Smooth muscle cell (in vitro differentiated cells): ENCODE data around the gene SETD3. TPM values are rescaled to one million over a fixed set of nuclear protein-coding genes. Genes with fewer than 3 reads are reported as not detected.

Experiments used
- DNase-seq: peaks from one replicate; lab custom pipeline; 2025; ENCODE audit not compliant: unreplicated experiment; lab: John Stamatoyannopoulos, UW
- H2AFZ ChIP-seq: fragments of 200-600 bp; sonication (generic); 2 replicates; pipeline ENCODE4 v1.6.0; 2016; ENCODE audit warnings: antibody characterized with exemption, low read depth, mild to moderate bottlenecking
- H3F3A ChIP-seq: fragments of 200-600 bp; sonication (generic); 2 replicates; pipeline ENCODE4 v1.6.0; 2017; ENCODE audit warnings: antibody characterized with exemption, low read depth
- H3K27ac ChIP-seq: fragments of 200-600 bp; sonication (generic); 2 replicates; pipeline ENCODE4 v1.5.1; 2016; ENCODE audit warnings: low read depth, mild to moderate bottlenecking
- H3K27me3 ChIP-seq: fragments of 200-600 bp; sonication (generic); 2 replicates; pipeline ENCODE4 v1.6.1; 2016; ENCODE audit warnings: low read depth, mild to moderate bottlenecking
- H3K36me3 ChIP-seq: fragments of 200-600 bp; sonication (generic); 2 replicates; pipeline ENCODE4 v1.5.1; 2016; ENCODE audit warnings: low read depth
- H3K4me1 ChIP-seq: fragments of 200-600 bp; sonication (generic); 2 replicates; pipeline ENCODE4 v1.5.1; 2016; ENCODE audit warnings: low read depth
- H3K4me2 ChIP-seq: fragments of 200-600 bp; sonication (generic); 2 replicates; pipeline ENCODE4 v1.6.0; 2016; ENCODE audit warnings: mild to moderate bottlenecking
- H3K4me3 ChIP-seq: fragments of 200-600 bp; sonication (generic); 2 replicates; pipeline ENCODE4 v1.5.1; 2016; ENCODE audit warnings: mild to moderate bottlenecking
- H3K79me2 ChIP-seq: fragments of 200-600 bp; sonication (generic); 2 replicates; pipeline ENCODE4 v1.6.0; 2016; ENCODE audit warnings: low read depth, mild to moderate bottlenecking
- H3K9ac ChIP-seq: fragments of 200-600 bp; sonication (generic); 2 replicates; pipeline ENCODE4 v1.6.0; 2016; ENCODE audit warnings: low read depth
- H3K9me3 ChIP-seq: fragments of 200-600 bp; sonication (generic); replicated peaks from 2 replicates; pipeline ENCODE4 v1.5.1; 2016; ENCODE audit warnings: low read depth
- H4K20me1 ChIP-seq: fragments of 200-600 bp; sonication (generic); 2 replicates; pipeline ENCODE4 v1.6.0; 2016; ENCODE audit warnings: low read depth
- WGBS: methylation state at CpG from one replicate; pipeline ENCODE4 v1.1.7; 2016; ENCODE audit warnings: low lambda C conversion rate; 5-methylcytosine and 5-hydroxymethylcytosine counted together
- polyA plus RNA-seq: library from polyadenylated mRNA; unstranded; fragments of >200 nt; fragmentation: Nextera tagmentation; extraction: Ambion mirVana; gene quantifications from 2 replicates; pipeline ENCODE4 v1.2.1, GENCODE V29; 2016
- total RNA-seq: library from RNA; depleted of rRNA; stranded (reverse); fragments of >200 nt; gene quantifications from 2 replicates; pipeline ENCODE4 v1.2.3, GENCODE V29; 2014
- TF ChIP-seq, protein P1 (sequence below): fragments of 200-600 bp; sonication (generic); IDR thresholded peaks from 2 replicates; pipeline ENCODE4 v1.5.1; 2017; ENCODE audit warnings: borderline replicate concordance, mild to moderate bottlenecking, antibody characterized with exemption; ENCODE audit not compliant: insufficient read depth, poor library complexity, severe bottlenecking

Gene SETD3
- total and polyA plus RNA-seq, 2 experiments from 2014 or later, result 49.2 to 74.9 TPM

DNA sequence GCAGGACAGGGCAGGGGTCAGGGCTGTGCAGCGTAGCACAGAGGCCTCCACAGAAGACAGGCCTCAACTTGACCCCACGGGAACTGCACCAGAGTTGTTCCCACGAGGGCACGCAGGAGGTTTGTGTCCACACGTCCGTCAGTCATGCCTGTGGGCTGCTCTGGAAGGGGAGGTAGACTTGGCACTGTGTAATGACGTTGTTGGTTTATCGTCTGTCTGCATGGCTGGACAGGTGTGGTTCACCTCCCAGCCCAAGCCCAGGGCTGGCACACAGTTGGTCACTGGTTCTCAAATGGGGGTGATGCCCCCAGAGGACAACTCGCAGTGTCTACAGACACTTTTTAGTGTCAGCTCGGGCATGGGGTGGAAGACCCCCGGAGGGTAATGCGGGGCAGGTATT lies 46.4 kb upstream of the SETD3 start:
- Histone ChIP-seq H3K4me1 (peaks cover 46% of the 10 kb centered on the region), H3K9me3 (no peaks in the 10 kb centered on the region), H3K79me2 (no peaks in the 10 kb centered on the region), H2AFZ (no peak overlapping the region), H3K27ac (no peak overlapping the region), H3K4me2 (no peak overlapping the region), H4K20me1 (no peaks in the 10 kb centered on the region), H3K36me3 (no peaks in the 10 kb centered on the region), H3K27me3 (no peaks in the 10 kb centered on the region), H3F3A (peaks cover 5% of the 10 kb centered on the region), H3K4me3 (no peak overlapping the region), H3K9ac (no peak overlapping the region)
- 91% methylated on average over 12 of the region's 12 CpGs for WGBS
- TF ChIP-seq, protein P1, sequence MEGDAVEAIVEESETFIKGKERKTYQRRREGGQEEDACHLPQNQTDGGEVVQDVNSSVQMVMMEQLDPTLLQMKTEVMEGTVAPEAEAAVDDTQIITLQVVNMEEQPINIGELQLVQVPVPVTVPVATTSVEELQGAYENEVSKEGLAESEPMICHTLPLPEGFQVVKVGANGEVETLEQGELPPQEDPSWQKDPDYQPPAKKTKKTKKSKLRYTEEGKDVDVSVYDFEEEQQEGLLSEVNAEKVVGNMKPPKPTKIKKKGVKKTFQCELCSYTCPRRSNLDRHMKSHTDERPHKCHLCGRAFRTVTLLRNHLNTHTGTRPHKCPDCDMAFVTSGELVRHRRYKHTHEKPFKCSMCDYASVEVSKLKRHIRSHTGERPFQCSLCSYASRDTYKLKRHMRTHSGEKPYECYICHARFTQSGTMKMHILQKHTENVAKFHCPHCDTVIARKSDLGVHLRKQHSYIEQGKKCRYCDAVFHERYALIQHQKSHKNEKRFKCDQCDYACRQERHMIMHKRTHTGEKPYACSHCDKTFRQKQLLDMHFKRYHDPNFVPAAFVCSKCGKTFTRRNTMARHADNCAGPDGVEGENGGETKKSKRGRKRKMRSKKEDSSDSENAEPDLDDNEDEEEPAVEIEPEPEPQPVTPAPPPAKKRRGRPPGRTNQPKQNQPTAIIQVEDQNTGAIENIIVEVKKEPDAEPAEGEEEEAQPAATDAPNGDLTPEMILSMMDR, result no peak
- DNase-seq, result no peak

GRCh38 chr14:99525699-99526080 lies 45.0 kb upstream of the SETD3 start:
- no peaks in the 10 kb centered on the region for H3K9me3 ChIP-seq
- no peaks in the 10 kb centered on the region for H3K27me3 ChIP-seq
- H3K9ac ChIP-seq, result no peak overlapping the region
- H2AFZ ChIP-seq, result no peak overlapping the region
- no peaks in the 10 kb centered on the region for H3K79me2 ChIP-seq
- no peak overlapping the region for H3K4me2 ChIP-seq
- no peak for DNase-seq
- H4K20me1 ChIP-seq, result no peaks in the 10 kb centered on the region
- no peak overlapping the region for H3K4me3 ChIP-seq
- no peak overlapping the region for H3K27ac ChIP-seq
- TF ChIP-seq, protein P1, result no peak
- 95% methylated on average over 12 of the region's 12 CpGs for WGBS
- H3K4me1 ChIP-seq, result peaks cover 43% of the 10 kb centered on the region
- H3K36me3 ChIP-seq, result no peaks in the 10 kb centered on the region
- peaks cover 5% of the 10 kb centered on the region for H3F3A ChIP-seq

GRCh38 chr14:99524804-99525698 lies 44.4 kb upstream of the SETD3 start:
- Histone ChIP-seq H3F3A (peaks cover 5% of the 10 kb centered on the region), H3K9ac (no peak overlapping the region), H3K79me2 (no peaks in the 10 kb centered on the region), H3K4me3 (no peak overlapping the region), H3K27me3 (no peaks in the 10 kb centered on the region), H4K20me1 (no peaks in the 10 kb centered on the region), H3K27ac (no peak overlapping the region), H3K9me3 (no peaks in the 10 kb centered on the region), H3K4me1 (peaks cover 38% of the 10 kb centered on the region), H3K36me3 (no peaks in the 10 kb centered on the region), H3K4me2 (no peak overlapping the region), H2AFZ (no peak overlapping the region)
- WGBS, result 68% methylated on average over 17 of the region's 17 CpGs
- no peak for DNase-seq
- TF ChIP-seq, protein P1, result peak; percentile 19

- Histone ChIP-seq H2AFZ (no peak overlapping the region), H3K9ac (no peak overlapping the region), H3K9me3 (no peaks in the 10 kb centered on the region), H4K20me1 (no peaks in the 10 kb centered on the region), H3K36me3 (no peaks in the 10 kb centered on the region), H3K27ac (no peak overlapping the region), H3K79me2 (no peaks in the 10 kb centered on the region), H3K4me1 (peaks cover 38% of the 10 kb centered on the region), H3K4me3 (no peak overlapping the region), H3K27me3 (no peaks in the 10 kb centered on the region), H3F3A (peaks cover 5% of the 10 kb centered on the region), H3K4me2 (no peak overlapping the region)
- DNase-seq, result no peak
- TF ChIP-seq, protein P1, result no peak
- 59% methylated on average over 16 of the region's 16 CpGs for WGBS
These were observed 43.5 kb upstream of the SETD3 start for GRCh38 chr14:99524091-99524661.
